GM19324 (cell line): Measurements from ENCODE around the gene DDX60.
"Not testable (repeated sequence)": the region's sequence is repeated elsewhere in the genome, so short reads cannot be mapped to it uniquely, and the experiment has no call there.

Experiments
- ATAC-seq: cut with Tn5 transposase; IDR thresholded peaks from one replicate; pipeline ENCODE4 v1.9.1; 2021; ENCODE audit warnings: mild to moderate bottlenecking, moderate library complexity; ENCODE audit not compliant: unreplicated experiment, low FRiP score

Gene DDX60

DNA sequence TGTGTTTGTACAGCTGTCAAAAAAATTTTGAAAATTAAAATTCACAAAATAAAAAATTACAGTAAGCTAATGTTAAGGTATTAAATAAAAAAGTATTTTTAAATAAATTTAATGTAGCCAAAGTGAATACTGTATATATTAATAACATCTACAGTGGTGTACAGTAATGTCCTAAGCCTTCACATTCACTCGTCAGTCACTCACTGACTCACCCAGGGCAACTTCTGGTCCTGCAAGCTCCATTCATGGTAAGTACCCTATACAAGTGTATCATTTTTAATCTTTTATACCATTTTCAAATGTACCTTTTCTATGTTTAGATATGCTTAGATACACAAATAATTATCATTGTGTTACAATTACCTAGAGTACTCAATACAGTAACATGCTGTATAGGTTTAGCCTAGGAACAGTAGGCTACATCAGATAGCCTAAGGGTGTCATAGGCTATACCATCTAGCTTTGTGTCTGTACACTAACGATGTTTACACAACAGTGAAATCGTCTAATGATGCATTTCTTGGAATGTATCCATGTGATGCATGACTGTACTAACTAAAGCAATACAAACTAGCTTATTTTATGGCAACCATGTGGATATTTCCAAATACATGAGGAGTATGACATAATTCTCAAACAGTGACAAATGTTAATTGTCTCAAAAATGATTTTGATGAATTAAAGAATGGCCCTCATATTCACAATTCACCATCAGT is 13.7 kb downstream of the DDX60 start:
- ATAC-seq, result no peak

GRCh38 chr4:168303430-168303829 is 15.1 kb downstream of the DDX60 start:
- not testable (repeated sequence) for ATAC-seq

DNA sequence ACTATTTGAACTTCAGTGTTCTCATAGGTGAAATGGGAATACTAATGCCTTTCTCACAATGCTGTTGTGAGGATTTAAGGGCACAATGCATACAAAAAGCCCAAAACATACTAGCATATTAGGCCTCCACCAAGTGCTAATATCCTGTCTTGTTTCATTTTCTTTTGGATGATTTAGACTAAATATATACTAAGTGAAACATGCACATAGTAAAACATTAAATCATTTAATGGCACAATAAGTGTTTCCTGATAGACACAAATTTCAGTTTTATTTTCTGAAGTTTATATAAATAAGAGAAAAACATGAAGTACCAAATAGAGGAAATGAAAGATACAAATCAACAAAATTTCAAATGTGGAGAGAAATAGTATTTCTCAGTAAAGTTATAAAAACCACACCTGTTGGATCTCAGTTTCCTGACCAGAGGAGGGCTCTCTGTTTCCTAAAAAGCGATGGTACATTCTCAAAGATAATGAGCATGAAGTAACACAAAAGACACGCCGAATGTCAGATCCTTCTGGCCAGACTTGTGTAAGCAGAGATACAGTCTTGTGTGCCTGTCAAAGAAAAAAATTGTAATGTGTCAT is 25.1 kb downstream of the DDX60 start:
- ATAC-seq, result peak; percentile 66

- no peak for ATAC-seq
Measured at GRCh38 chr4:168291242-168291641, 27.3 kb downstream of the DDX60 start.

DNA sequence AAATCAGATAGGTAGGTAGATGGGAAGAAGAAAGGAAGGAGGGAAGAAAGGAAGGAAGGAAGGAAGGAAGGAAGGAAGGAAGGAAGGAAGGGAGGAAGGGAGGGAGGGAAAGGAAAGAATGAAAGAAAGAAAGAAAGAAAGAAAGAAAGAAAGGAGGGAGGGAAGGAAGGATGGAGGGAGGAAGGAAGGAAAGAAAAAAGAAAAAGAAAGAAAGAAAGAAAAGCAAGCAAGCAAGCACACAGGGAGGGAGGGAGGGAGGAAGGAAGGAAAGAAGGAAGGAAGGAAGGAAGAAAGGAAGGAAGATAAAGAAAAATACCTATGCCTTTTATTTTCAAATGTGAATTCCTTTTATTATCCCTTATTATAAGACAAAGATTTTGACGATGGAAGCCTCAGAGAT is 32.7 kb downstream of the DDX60 start:
- ATAC-seq, result not testable (repeated sequence)

DNA sequence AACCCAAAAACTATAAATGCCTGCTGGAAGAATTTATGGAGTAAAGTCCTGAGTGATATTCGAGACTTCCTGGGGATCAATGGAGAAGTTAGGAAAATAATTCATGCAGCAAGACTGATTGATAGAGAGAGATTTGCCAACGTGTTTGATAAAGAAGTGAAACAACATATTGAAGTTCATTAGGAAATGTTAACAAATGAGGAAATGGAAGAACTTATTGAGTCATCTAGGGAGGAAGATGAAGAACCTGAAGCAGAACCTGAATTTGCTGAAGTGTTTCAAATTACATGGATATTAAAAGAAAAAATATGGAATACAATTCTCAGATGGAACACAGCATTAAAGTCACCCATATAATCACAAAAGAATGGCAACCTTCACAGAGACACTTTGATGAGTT is 39.0 kb downstream of the DDX60 start:
- ATAC-seq, result no peak

GRCh38 chr4:168275836-168276235 is 42.7 kb downstream of the DDX60 start:
- ATAC-seq, result no peak

- no peak for ATAC-seq
Measured at GRCh38 chr4:168274871-168275270, 43.7 kb downstream of the DDX60 start.

DNA sequence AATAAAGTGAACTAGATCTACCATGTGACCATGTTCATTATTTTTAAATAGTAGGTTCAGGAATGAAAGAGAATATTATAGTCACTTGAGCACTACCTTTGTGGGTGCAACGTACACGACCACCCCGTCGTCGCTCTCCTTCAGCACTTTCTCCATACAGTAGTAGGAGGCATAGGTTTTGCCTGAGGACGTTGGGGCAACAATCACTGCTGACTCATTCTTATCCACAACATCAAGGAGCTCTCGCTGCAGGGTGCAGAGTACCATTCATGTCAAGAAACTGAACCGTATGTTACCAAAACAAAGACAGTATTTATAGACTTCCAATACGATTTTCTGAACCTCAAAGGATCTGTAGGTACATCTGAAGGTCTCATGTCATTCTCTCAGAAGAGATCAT is 44.7 kb downstream of the DDX60 start:
- ATAC-seq, result no peak

- ATAC-seq, result no peak
Measured at GRCh38 chr4:168272488-168272887, 46.1 kb downstream of the DDX60 start.

- no peak for ATAC-seq
Measured at GRCh38 chr4:168269896-168270295, 48.7 kb downstream of the DDX60 start.

DNA sequence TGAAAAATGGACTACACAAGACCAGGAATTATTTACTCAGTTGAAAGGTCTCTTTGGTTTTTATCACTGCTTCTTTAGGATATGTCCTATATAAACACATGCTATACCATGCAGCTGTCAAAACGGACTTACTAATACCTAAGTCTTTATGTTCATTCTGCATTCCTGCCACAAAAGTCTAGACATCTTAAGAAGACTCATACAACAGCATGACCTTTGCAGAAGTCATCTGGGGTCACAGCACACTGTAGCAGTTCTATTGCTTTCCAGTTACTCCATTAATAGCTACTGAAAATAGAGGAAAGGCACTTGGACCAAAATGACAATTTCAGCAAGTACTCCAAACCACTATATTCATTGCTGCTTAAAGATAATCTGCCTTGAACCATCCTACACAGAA is 53.2 kb downstream of the DDX60 start:
- ATAC-seq, result no peak

- ATAC-seq, result no peak
Measured at GRCh38 chr4:168264903-168265302, 53.6 kb downstream of the DDX60 start.

GRCh38 chr4:168263039-168263438 is 55.5 kb downstream of the DDX60 start:
- no peak for ATAC-seq

DNA sequence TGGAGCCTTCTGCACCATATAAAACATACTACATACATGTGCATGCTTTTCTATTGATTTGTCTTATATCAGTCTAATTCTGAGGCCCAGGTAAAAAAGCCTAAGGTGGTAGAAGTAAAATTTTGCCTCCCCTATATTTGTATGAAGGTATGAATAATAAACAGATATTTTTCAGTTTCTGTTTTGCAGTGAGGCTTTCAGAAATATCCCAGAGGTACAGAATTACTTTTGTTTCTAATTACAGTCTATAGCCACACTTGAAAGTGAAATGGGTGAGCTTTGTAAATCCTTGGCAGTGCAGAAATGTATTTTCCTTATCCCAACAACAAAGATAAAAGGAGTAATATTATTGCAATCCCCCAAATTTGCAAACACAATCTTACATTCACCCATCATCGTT is 59.5 kb downstream of the DDX60 start:
- ATAC-seq, result peak; percentile 75

DNA sequence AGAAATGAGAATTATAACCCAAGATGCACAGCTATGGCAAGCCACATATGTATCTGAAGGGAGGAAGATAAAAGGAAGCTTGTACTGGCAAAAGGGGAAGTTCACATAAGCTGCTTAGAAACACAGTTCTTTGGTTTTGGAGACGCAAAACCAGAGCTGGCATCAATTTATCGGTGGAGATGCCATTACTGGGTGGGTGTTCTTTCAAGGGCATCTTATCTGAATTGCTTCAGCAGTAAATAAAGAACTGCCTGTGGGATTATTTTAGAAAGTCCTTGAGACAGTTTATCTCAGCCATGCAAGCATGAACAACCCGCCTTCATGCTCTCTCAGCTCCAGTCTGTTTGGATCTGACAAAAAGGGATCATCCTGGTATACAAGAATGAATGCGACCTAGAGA is 60.8 kb downstream of the DDX60 start:
- ATAC-seq, result no peak

- ATAC-seq, result no peak
Measured at GRCh38 chr4:168248176-168248710, 70.3 kb downstream of the DDX60 start.

DNA sequence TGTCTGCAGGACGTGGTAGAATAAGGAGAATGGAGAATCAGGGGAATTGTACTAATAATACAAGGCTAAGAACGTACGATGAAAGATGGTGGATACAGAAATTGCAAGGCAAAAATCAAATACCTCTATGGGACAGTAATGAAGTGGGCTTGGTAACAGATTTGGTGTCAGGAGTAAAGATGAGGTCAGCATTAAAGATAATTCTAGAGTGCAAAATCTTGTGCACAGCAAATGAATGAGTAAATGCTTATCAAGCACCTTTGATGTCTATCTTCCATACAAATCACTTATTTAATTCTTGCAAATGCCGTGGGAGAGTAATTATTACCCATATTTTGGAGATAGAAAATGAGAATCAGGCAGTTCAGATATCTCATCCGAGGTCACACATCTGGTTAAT is 70.9 kb downstream of the DDX60 start:
- ATAC-seq, result no peak

DNA sequence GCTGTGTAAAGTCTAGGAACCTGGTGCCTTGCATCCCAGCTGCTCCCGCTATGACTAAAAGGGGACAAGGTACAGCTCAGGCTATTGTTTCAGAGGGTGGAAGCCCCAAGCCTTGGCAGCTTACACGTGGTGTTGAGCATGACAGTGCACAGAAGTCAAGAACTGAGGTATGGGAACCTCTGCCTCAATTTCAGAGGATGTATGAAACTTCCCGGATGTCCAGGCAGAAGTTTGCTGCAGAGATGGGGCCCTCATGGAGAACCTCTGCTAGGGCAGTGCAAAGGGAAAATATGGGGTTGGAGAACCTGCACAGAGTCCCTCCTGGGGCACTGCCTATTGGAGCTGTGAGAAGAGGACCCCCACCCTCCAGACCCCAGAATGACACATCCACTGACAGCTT is 76.6 kb downstream of the DDX60 start:
- ATAC-seq, result no peak

GRCh38 chr4:168240821-168241220 is 77.7 kb downstream of the DDX60 start:
- no peak for ATAC-seq

- no peak for ATAC-seq
Measured at GRCh38 chr4:168221301-168221700, 97.3 kb downstream of the DDX60 start.

DNA sequence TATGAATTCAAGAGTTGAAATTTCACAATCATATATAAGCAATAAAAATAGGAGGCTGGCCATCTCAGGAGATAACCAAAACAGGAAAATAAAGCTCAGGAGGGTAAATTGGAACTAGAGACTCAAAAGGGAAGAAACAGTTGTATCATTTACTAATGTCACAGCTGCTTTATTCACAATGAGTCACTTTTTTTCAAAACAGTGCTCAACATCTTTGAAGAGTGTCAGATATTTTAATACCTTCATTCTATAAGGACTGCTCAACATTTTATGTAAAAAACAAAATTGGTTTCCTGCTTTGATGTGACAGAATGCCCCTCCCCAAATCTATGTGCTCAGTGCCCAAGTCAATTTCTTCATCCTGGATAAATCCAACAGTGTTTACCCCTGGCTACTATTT is 97.7 kb downstream of the DDX60 start:
- no peak for ATAC-seq
